ENCODE data around the gene SOX30.
"Not testable (repeated sequence)": the region's sequence is repeated elsewhere in the genome, so short reads cannot be mapped to it uniquely, and the experiment has no call there.

The SOX30 gene

DNA sequence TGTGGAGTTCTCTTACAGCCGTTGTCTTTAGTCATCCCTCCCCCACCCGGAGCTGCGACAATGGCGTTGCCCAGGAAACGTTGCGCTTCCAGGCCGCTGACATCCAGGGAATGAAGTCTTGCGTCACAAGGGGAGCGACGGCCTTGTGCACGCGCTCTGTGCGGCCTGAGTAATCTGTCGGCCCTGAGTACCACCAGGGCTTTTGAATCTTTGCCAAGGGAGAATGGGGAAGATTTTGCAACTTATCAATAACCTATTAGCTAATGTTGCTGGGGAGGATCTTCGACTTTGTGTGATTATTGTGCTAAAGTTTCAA, at the start of gene SOX30:
Gene SOX30, minus strand, starts transcription at position 62 of the 316 bp plus-strand sequence. CDS start 360 bp downstream, outside the sequence.
- no peak for DNase-seq

GRCh38 chr5:157698674-157699073, 46.4 kb upstream of the SOX30 start:
- not testable (repeated sequence) for DNase-seq

DNA sequence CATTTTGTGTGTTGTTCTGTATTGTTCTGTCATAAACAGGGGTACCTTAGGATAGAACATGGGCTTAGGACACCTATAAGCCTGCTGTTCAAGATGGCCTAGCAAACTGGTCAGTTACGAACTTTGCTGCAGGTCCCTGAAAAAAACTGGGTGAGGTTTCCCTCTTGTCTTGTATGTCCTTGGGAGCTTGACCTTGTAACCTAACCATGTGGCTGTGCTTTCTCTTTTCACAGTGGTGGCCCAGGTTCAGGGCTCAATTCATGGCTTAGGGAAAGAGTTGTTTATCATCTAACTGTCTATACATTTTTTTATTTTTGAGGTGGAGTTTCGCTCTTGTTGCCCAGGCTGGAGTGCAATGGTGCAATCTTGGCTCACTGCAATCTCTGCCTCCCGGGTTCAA, 43.9 kb upstream of the SOX30 start:
- not testable (repeated sequence) for DNase-seq

DNA sequence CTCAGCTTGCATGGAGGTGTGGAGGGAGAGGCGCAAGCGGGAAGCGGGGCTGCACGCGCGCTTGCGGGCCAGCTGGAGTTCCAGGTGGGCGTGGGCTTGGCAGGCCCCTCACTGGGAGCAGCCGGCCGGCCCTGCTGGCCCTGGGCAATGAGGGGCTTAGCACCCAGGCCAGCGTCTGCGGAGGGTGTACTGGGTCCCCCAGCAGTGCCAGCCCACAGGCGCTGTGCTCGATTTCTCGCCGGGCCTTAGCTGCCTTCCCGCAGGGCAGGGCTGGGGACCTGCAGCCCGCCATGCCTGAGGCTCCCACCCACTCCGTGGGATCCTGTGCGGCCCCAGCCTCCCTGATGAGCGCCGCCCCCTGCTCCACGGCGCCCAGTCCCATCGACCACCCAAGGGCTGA, 41.6 kb upstream of the SOX30 start:
- DNase-seq = not testable (repeated sequence)

DNA sequence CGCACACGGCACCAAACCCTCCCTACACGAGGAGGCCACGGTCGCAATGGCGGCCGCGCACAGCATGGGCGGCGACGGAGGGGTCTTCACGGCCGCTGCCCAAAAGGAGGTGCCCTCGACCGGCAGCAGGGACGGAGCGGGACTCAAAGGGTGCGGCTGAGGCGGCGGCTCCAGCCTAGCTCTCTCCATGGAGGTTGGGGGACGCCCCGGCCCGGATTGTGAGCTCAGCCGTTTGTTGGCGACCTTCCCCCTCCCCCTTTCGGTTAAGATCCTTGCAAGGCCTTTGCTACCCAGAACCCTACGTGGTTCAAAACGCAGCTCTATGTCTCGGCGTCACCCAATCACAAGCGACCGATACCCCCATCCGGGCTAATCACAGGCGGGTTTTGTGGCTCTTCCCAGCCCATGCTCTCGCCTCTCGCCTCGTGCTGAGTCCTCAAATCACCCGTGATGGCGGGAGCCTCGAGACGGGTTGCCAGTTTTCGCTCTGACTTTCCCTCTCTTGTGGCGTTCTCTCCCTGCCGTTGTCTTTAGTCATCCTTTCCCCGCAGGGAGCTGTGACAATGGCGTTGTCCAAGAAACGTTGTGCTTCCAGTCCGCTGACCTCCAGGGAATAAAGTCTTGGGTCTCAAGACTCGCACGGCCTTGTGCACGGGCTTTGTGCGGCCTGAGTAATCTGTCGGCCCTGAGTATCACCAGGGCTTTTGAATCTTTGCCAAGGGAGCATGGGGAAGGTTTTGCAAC, 38.6 kb upstream of the SOX30 start:
- no peak for DNase-seq

- DNase-seq = no peak
Observed at GRCh38 chr5:157689942-157690689, 37.9 kb upstream of the SOX30 start.

GRCh38 chr5:157687198-157687554, 34.9 kb upstream of the SOX30 start:
- no peak for DNase-seq

DNA sequence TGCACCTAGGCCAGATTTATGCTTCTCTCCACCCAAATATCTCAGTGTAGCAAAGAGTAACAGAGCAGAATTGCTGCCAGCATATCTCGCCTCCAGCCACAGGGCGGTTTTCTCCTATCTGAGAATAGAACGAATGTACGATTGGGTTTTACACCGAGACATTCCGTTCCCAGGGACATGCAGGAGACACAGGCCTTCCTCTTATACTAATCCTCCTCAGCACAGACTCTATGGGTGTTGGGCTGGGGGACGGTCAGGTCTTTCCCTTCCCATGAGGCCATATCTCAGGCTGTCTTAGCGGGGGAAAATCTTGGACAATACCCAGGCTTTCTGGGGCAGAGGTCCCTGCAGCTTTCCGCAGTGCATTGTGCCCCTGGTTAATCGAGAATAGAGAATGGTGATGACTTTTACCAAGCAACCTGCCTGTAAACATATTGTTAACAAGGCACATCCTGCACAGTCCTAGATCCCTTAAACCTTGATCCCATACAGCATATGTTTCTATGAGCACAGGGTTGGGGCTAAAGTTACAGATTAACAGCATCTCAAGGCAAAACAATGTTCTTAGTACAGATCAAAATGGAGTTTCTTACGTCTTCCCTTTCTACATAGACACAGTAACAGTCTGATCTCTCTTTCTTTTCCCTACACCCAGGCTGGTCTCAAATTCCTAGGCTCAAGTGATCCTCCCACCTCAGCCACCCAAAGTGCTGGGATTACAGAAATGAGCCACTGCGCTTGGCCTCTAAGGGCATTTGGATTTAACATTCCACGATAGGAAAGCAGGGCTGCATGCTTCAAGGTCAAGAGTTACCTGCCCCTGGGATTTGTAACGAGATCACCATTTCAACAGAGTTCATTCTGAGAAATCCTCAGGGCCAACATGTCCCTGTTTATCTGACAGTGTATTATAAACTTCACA, 34.3 kb upstream of the SOX30 start:
- not testable (repeated sequence) for DNase-seq

DNA sequence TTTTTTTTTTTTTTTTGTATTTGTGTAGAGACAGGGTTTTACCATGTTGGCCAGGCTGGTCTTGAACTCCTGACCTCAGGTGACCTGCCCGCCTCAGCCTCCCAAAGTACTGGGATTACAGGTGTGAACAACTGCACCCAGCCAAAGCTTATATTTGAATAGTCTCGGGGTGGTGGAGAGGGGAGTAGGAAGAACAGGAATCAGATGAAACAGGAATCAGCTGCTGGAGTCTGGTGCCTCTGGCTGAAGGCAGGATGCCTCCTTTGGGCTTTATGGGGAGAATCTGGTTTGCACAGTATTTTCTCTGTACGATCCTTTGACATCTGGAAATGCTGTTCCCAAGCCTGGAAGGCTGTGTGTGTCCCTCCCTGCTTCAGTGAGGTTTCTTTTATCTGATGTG, 30.0 kb upstream of the SOX30 start:
- DNase-seq = no peak

DNA sequence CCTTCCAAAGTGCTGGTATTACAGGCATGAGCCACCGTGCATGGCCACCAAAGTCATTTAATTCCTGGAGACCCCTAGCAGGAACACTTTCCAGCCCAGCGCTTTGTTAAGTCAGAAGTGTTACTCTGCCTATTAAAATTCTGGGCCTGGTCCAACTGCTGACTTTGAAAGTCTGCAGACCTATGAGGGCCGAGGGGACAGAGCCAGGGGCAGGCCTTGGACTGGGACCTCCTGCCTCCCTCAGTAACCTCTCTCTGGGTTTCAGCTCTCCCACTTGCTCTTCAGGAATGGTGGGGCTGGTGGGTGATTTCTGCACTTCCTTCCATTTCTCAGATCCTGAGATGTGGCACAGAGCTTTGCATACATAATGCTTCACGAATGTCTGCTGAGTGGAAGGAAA, 28.8 kb upstream of the SOX30 start:
- no peak for DNase-seq

DNA sequence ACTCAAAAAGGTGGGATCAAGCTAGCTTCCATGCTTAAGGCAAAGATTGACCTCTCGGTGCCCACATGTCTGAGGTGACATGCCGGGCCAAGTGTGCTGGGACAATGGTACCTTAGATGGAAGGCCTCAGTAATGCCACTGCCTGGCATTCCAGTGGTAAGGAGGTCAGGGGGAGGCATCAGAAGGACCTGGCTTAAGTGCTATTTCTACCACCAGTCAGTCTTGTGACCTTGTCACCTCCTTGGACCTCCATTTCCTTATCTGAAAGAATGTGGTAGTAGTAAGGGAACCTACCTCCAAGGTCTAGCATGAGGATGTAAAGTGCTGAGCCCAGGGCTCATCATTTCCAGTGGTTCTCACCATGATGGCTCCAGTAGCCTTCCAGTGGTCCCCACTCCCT, 28.0 kb upstream of the SOX30 start:
- DNase-seq = no peak

GRCh38 chr5:157679801-157680200, 27.6 kb upstream of the SOX30 start:
- DNase-seq = no peak

DNA sequence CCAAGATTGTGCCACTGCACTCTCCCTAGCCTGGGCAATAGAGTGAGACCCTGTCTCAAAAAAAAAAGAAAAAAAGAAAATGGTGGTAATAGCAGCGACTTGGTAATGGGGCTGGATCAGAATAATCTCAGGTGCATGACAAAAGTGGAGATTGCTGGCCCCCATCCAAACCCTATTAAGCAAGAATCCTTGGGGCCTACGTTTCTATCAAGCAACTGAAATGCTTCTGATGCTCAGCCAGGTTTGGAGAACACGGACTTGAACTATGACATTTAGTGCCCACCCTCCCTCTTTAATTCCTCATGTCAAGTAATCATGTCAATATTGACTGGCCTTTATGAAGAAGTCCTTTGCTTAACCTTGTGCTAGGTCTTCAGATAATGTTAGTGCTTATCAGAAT, 25.7 kb upstream of the SOX30 start:
- DNase-seq = no peak

- not testable (repeated sequence) for DNase-seq
Observed at GRCh38 chr5:157674351-157674750, 22.1 kb upstream of the SOX30 start.

DNA sequence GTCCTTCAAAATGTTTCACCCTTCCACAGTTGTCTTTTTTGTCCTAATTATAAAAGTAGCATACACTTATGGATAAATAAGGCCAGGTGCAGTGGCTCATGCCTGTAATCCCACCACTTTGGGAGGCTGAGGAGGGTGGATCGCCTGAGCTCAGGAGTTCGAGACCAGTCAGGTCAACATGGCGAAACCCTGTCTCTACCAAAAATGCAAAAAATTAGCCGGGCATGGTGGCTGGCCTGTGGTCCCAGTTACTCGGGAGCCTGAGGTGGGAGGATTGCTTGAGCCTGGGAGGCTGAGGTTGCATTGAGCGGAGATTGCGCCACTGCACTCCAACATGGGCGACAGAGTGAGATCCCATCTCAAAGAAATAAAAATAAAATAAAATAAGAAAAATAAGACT, 20.7 kb upstream of the SOX30 start:
- no peak for DNase-seq

- no peak for DNase-seq
Observed at GRCh38 chr5:157671592-157672330, 19.5 kb upstream of the SOX30 start.

DNA sequence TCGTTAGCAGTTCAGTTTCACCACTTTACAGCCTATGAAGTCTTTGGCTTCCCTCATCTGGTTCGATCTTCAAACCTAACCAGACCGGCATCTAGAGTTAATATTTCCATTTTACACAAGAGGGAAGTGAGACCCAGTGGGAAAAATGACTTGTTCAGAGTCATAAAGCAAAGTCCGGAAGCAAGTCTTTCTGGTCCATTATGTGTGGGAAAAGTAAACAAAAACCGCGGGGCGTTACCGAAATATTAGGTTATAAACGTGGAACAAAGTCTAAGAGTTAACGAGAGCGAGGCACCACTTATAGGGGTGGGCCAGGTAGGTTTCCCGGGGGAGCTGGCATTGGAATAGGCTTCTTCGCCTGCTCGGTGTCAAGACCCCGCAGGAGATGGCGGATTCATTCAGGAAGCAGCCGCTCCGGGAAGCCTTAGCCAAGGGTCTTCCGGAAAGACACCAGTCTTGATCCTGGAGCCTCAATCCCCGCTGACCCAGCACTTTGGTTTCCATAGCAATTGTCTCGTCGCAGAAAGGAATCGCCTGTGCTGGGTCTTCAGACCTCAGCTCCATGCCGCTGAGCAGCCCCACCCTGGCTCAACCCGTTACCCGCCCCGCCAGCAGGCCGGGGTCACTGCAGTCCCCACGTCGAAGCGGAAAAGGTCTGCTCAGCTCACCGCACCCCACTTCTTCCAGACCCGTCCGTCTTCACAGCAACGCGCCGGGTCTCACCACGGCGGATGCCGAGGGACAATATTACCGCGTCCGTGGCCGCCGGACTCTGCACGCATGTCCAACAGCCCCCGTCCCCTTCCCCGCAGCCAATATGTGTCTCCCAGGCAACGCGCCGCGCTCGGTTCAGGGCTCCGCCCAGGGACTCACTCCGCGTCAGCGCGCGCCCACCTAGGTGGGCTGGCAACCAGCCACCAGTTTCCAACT, 18.7 kb upstream of the SOX30 start, which contains the start of gene C5orf52:
Gene C5orf52, plus strand, starts transcription at position 872 of the 930 bp plus-strand sequence. CDS start 82 bp downstream, outside the sequence.
- peak; percentile 36 for DNase-seq

DNA sequence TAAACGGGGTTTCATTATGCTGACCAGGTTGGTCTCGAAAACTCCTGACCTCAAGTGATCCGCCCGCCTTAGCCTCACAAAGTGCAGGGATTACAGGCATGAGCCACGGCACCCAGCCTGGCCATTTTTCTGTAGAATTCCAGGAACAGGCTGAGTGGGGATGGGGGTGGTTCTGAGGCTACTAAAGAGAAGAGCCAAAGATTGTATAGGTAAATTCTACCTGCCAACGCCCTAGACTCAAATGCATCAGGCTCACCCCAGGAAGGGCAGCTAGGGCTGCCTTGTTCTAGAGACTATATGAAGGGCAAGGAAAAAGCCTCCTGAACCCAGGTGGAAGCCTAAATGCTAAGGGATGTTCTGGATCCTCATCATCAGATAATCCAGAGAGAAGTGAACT, 17.5 kb upstream of the SOX30 start:
- no peak for DNase-seq

GRCh38 chr5:157668356-157668755, 16.1 kb upstream of the SOX30 start:
- no peak for DNase-seq

DNA sequence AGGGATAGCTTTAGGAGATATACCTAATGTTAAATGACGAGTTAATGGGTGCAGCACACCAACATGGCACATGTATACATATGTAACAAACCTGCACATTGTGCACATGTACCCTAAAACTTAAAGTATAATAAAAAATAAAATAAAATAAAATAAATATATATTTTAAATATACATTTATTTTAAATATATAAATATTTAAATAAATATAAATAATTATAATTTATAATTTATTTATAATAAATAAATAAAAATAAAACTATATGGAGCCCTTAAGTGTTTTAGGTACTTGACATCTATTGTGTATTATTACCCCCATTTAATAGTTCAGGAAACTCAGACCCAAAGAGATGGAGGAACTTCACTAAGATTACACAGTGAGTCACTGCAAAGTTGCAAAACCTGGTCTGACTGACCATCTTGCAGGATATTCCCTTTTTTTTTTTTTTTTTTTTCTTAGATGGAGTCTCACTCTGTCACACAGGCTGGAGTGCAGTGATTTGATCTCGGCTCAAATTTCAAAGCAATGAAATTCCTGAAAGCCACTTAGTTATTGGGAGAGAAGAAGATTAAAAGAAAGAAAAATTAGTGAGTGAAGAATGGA, 13.3 kb upstream of the SOX30 start:
- DNase-seq = peak; percentile 83
